Neuron (in vitro differentiated cells): ENCODE results near the gene NISCH.

Experiments
- H2AFZ ChIP-seq: one replicate; pipeline ENCODE4 v1.6.1; 2013; ENCODE audit warnings: low read depth, mild to moderate bottlenecking, inconsistent platforms, low read length, moderate library complexity
- H3K27me3 ChIP-seq: one replicate; pipeline ENCODE4 v1.6.1; 2013; ENCODE audit warnings: low read length; ENCODE audit not compliant: insufficient read depth
- H3K36me3 ChIP-seq: one replicate; pipeline ENCODE4 v1.6.1; 2013; ENCODE audit warnings: low read length; ENCODE audit not compliant: insufficient read depth
- H3K4me1 ChIP-seq: one replicate; pipeline ENCODE4 v1.6.1; 2013; ENCODE audit warnings: low read length; ENCODE audit not compliant: insufficient read depth
- H3K4me3 ChIP-seq: 2 replicates; pipeline ENCODE4 v1.5.1; 2013; ENCODE audit warnings: mild to moderate bottlenecking, low read length, moderate library complexity
- H3K9me3 ChIP-seq: one replicate; pipeline ENCODE4 v1.6.1; 2013; ENCODE audit warnings: low read length

Gene NISCH

GRCh38 chr3:52479037-52479876 is 23.9 kb downstream of the NISCH start:
- Histone ChIP-seq H2AFZ (no peak overlapping the region), H3K36me3 (peaks cover 80% of the 10 kb centered on the region), H3K27me3 (no peaks in the 10 kb centered on the region), H3K4me1 (peaks cover 16% of the 10 kb centered on the region), H3K4me3 (no peak overlapping the region), H3K9me3 (no peaks in the 10 kb centered on the region)

GRCh38 chr3:52479877-52480575 is 24.6 kb downstream of the NISCH start:
- Histone ChIP-seq H3K4me3 (no peak overlapping the region), H3K27me3 (no peaks in the 10 kb centered on the region), H3K36me3 (peaks cover 76% of the 10 kb centered on the region), H2AFZ (no peak overlapping the region), H3K4me1 (peaks cover 19% of the 10 kb centered on the region), H3K9me3 (no peaks in the 10 kb centered on the region)

- H2AFZ ChIP-seq, result no peak overlapping the region
- H3K9me3 ChIP-seq, result no peaks in the 10 kb centered on the region
- H3K27me3 ChIP-seq, result no peaks in the 10 kb centered on the region
- H3K4me3 ChIP-seq, result no peak overlapping the region
- H3K4me1 ChIP-seq, result peaks cover 19% of the 10 kb centered on the region
- H3K36me3 ChIP-seq, result peaks cover 75% of the 10 kb centered on the region
Observed at GRCh38 chr3:52480768-52481715, 25.6 kb downstream of the NISCH start.

- H2AFZ ChIP-seq, result no peak overlapping the region
- no peaks in the 10 kb centered on the region for H3K9me3 ChIP-seq
- H3K4me1 ChIP-seq, result peaks cover 19% of the 10 kb centered on the region
- H3K27me3 ChIP-seq, result no peaks in the 10 kb centered on the region
- H3K36me3 ChIP-seq, result peaks cover 77% of the 10 kb centered on the region
- H3K4me3 ChIP-seq, result no peak overlapping the region
Observed at GRCh38 chr3:52481819-52482521, 26.6 kb downstream of the NISCH start.

- H3K4me3 ChIP-seq, result no peak overlapping the region
- H3K9me3 ChIP-seq, result no peaks in the 10 kb centered on the region
- peaks cover 77% of the 10 kb centered on the region for H3K36me3 ChIP-seq
- H2AFZ ChIP-seq, result no peak overlapping the region
- H3K4me1 ChIP-seq, result peaks cover 19% of the 10 kb centered on the region
- H3K27me3 ChIP-seq, result no peaks in the 10 kb centered on the region
Observed at GRCh38 chr3:52483081-52483480, 27.7 kb downstream of the NISCH start.

GRCh38 chr3:52483577-52484381 is 28.4 kb downstream of the NISCH start:
- H3K36me3 ChIP-seq, result peaks cover 77% of the 10 kb centered on the region
- peaks cover 19% of the 10 kb centered on the region for H3K4me1 ChIP-seq
- H3K27me3 ChIP-seq, result no peaks in the 10 kb centered on the region
- H3K9me3 ChIP-seq, result no peaks in the 10 kb centered on the region
- H3K4me3 ChIP-seq, result no peak overlapping the region
- no peak overlapping the region for H2AFZ ChIP-seq

GRCh38 chr3:52484680-52485461 is 29.5 kb downstream of the NISCH start:
- H3K36me3 ChIP-seq, result peaks cover 77% of the 10 kb centered on the region
- peaks cover 19% of the 10 kb centered on the region for H3K4me1 ChIP-seq
- no peak overlapping the region for H3K4me3 ChIP-seq
- H3K9me3 ChIP-seq, result no peaks in the 10 kb centered on the region
- no peak overlapping the region for H2AFZ ChIP-seq
- H3K27me3 ChIP-seq, result no peaks in the 10 kb centered on the region

GRCh38 chr3:52487050-52487787 is 31.8 kb downstream of the NISCH start:
- H3K4me3 ChIP-seq, result no peak overlapping the region
- peaks cover 77% of the 10 kb centered on the region for H3K36me3 ChIP-seq
- H3K9me3 ChIP-seq, result no peaks in the 10 kb centered on the region
- H3K27me3 ChIP-seq, result no peaks in the 10 kb centered on the region
- peaks cover 19% of the 10 kb centered on the region for H3K4me1 ChIP-seq
- no peak overlapping the region for H2AFZ ChIP-seq

- Histone ChIP-seq H2AFZ (no peak overlapping the region), H3K36me3 (peaks cover 76% of the 10 kb centered on the region), H3K4me1 (peaks cover 15% of the 10 kb centered on the region), H3K9me3 (no peaks in the 10 kb centered on the region), H3K4me3 (no peak overlapping the region), H3K27me3 (no peaks in the 10 kb centered on the region)
Observed at GRCh38 chr3:52487788-52488691, 32.6 kb downstream of the NISCH start.

- H3K36me3 ChIP-seq, result peaks cover 76% of the 10 kb centered on the region
- H3K4me3 ChIP-seq, result no peak overlapping the region
- H3K4me1 ChIP-seq, result peaks cover 8% of the 10 kb centered on the region
Observed at GRCh38 chr3:52488746-52489145, 33.3 kb downstream of the NISCH start.

More at GRCh38 chr3:52488746-52489145, 33.3 kb downstream of the NISCH start:
- Histone ChIP-seq H3K27me3 (no peaks in the 10 kb centered on the region), H3K9me3 (no peaks in the 10 kb centered on the region), H2AFZ (no peak overlapping the region)
